PC-3 (cell line): ENCODE results near the gene SEPTIN3.

ENCODE experiments used
- EZH2 ChIP-seq: fragments of 300-600 bp; sonication (generic); IDR thresholded peaks from one replicate; pipeline ENCODE4 v1.6.1; 2017; ENCODE audit warnings: antibody characterized with exemption, mild to moderate bottlenecking, low read length; ENCODE audit not compliant: unreplicated experiment
- EZH2phosphoT487 ChIP-seq: fragments of 300-600 bp; sonication (generic); IDR thresholded peaks from 2 replicates; pipeline ENCODE4 v1.6.1; 2018; ENCODE audit warnings: mild to moderate bottlenecking, antibody characterized with exemption, low read length, borderline replicate concordance
- TF ChIP-seq, protein P1 (sequence below): fragments of 300-600 bp; sonication (generic); conservative IDR thresholded peaks from 2 replicates; pipeline ENCODE4 v1.5.1; 2017; ENCODE audit warnings: antibody characterized with exemption, low read depth, mild to moderate bottlenecking, low read length

DNA sequence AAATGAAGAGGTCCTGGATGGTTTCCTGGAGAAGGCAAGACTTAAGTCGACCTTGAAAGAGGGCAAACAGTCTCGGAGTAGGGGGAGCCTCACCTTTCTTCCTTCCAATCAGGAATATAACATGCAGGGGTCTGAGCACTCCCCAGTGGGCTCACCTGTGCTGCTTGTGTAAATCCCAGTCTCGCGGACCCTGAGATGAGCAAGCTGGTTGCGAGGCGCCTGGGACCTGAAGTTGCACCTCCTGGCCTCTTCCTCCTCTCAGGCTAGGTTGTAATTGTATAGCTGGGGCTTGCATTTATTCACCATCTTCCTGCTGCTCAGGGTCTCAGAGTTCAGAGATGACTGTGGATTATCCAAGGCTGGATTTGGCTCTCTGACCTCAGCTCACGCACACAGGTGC is 21.9 kb downstream of the SEPTIN3 start:
- TF ChIP-seq, protein P1, sequence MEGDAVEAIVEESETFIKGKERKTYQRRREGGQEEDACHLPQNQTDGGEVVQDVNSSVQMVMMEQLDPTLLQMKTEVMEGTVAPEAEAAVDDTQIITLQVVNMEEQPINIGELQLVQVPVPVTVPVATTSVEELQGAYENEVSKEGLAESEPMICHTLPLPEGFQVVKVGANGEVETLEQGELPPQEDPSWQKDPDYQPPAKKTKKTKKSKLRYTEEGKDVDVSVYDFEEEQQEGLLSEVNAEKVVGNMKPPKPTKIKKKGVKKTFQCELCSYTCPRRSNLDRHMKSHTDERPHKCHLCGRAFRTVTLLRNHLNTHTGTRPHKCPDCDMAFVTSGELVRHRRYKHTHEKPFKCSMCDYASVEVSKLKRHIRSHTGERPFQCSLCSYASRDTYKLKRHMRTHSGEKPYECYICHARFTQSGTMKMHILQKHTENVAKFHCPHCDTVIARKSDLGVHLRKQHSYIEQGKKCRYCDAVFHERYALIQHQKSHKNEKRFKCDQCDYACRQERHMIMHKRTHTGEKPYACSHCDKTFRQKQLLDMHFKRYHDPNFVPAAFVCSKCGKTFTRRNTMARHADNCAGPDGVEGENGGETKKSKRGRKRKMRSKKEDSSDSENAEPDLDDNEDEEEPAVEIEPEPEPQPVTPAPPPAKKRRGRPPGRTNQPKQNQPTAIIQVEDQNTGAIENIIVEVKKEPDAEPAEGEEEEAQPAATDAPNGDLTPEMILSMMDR = no peak
- no peak for TF ChIP-seq EZH2
- TF ChIP-seq EZH2phosphoT487 = no peak
